BJ (cell line): ENCODE data around the gene RBMS3. TPM values are rescaled to one million over a fixed set of nuclear protein-coding genes. Genes with fewer than 3 reads are reported as not detected.

Experiments
- CTCF ChIA-PET: fragments of 350-600 bp; formaldehyde crosslinking; extraction: SDS; loops from one replicate; lab custom pipeline; 2021; ENCODE audit warnings: antibody characterized with exemption, inconsistent platforms; lab: Yijun Ruan, JAX
- POLR2A ChIA-PET: fragments of 300-600 bp; sonication (Branson Sonifier 250); formaldehyde crosslinking; extraction: SDS; loops from one replicate; lab custom pipeline; 2021; ENCODE audit warnings: antibody characterized with exemption; lab: Charles Lee
- DNase-seq: peaks from one replicate; pipeline ENCODE4 v3.0.0-alpha.2; 2011; ENCODE audit warnings: low read depth
- H3K27me3 ChIP-seq: 2 replicates; pipeline ENCODE4 v1.6.0; 2011; ENCODE audit warnings: low read length; ENCODE audit not compliant: control insufficient read depth, insufficient read depth
- H3K36me3 ChIP-seq: 2 replicates; pipeline ENCODE4 v1.5.1; 2011; ENCODE audit warnings: low read length; ENCODE audit not compliant: control insufficient read depth, insufficient read depth
- H3K4me3 ChIP-seq: 2 replicates; pipeline ENCODE4 v1.5.1; 2011; ENCODE audit warnings: low read depth, mild to moderate bottlenecking, control low read depth, low read length
- polyA plus RNA-seq: library from polyadenylated mRNA; depleted of rRNA; stranded (reverse); fragments of >200 nt; gene quantifications from 2 replicates; pipeline ENCODE4 v1.2.3, GENCODE V29; 2011
- TF ChIP-seq, protein P1 (sequence below): IDR thresholded peaks from 2 replicates; pipeline ENCODE4 v1.5.1; 2011; ENCODE audit warnings: low read depth, mild to moderate bottlenecking, control low read depth, inconsistent platforms, low read length, moderate library complexity; ENCODE audit not compliant: insufficient read depth

Gene RBMS3
- polyA plus RNA-seq, 1 experiment: 14.5 TPM

DNA sequence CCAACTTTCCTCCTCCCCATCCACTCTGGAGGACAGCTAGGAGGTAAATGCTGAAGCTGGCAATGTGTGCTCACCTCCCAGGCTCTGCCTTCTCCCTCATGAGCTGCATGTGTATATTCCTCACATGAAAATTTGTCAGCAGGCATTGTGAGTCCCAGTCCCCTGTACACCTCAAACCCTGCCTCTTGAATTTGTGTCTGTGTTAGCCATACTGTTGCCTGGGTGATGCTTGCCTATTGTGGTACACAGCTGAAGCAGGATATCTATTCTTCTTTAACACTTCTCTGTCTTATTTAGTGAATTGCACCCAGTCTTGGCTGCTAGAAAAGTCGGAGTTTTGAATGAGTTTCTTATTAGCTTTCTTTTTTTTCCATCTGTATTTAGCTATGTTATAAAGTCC is 739.5 kb downstream of the RBMS3 start:
- Histone ChIP-seq H3K27me3 (no peaks in the 10 kb centered on the region), H3K36me3 (no peaks in the 10 kb centered on the region), H3K4me3 (no peak overlapping the region)
- CTCF ChIA-PET: interaction anchor here (0.8 to 1.6 kb wide), 2 partner anchors 22 to 734 kb away, joined by 3 to 6 read pairs; no protein-coding TSS in a partner anchor
- TF ChIP-seq, protein P1, sequence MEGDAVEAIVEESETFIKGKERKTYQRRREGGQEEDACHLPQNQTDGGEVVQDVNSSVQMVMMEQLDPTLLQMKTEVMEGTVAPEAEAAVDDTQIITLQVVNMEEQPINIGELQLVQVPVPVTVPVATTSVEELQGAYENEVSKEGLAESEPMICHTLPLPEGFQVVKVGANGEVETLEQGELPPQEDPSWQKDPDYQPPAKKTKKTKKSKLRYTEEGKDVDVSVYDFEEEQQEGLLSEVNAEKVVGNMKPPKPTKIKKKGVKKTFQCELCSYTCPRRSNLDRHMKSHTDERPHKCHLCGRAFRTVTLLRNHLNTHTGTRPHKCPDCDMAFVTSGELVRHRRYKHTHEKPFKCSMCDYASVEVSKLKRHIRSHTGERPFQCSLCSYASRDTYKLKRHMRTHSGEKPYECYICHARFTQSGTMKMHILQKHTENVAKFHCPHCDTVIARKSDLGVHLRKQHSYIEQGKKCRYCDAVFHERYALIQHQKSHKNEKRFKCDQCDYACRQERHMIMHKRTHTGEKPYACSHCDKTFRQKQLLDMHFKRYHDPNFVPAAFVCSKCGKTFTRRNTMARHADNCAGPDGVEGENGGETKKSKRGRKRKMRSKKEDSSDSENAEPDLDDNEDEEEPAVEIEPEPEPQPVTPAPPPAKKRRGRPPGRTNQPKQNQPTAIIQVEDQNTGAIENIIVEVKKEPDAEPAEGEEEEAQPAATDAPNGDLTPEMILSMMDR: no peak
- POLR2A ChIA-PET: no interaction called here
- no peak for DNase-seq

GRCh38 chr3:30024466-30024865 is 743.6 kb downstream of the RBMS3 start:
- DNase-seq: no peak
- TF ChIP-seq, protein P1: no peak
- POLR2A ChIA-PET: no interaction called here
- H3K27me3 ChIP-seq: no peaks in the 10 kb centered on the region
- CTCF ChIA-PET: interaction anchor here (4.7 kb wide), 1 partner anchor 13 kb away, joined by 17 read pairs; no protein-coding TSS in a partner anchor
- no peaks in the 10 kb centered on the region for H3K36me3 ChIP-seq
- H3K4me3 ChIP-seq: no peak overlapping the region

- TF ChIP-seq, protein P1: no peak
- no peak overlapping the region for H3K4me3 ChIP-seq
- no peaks in the 10 kb centered on the region for H3K36me3 ChIP-seq
- no peak for DNase-seq
- CTCF ChIA-PET: interaction anchor here (2.1 kb wide), 1 partner anchor 16 kb away, joined by 6 read pairs; no protein-coding TSS in a partner anchor
- no peaks in the 10 kb centered on the region for H3K27me3 ChIP-seq
- POLR2A ChIA-PET: no interaction called here
Observed at GRCh38 chr3:30026851-30027250, 746.0 kb downstream of the RBMS3 start.

- H3K27me3 ChIP-seq: no peaks in the 10 kb centered on the region
- H3K36me3 ChIP-seq: no peaks in the 10 kb centered on the region
- TF ChIP-seq, protein P1: no peak
- DNase-seq: no peak
- ChIA-PET POLR2A (no interaction called here), CTCF (no interaction called here)
- H3K4me3 ChIP-seq: no peak overlapping the region
Observed at GRCh38 chr3:30034246-30034991, 753.5 kb downstream of the RBMS3 start.

DNA sequence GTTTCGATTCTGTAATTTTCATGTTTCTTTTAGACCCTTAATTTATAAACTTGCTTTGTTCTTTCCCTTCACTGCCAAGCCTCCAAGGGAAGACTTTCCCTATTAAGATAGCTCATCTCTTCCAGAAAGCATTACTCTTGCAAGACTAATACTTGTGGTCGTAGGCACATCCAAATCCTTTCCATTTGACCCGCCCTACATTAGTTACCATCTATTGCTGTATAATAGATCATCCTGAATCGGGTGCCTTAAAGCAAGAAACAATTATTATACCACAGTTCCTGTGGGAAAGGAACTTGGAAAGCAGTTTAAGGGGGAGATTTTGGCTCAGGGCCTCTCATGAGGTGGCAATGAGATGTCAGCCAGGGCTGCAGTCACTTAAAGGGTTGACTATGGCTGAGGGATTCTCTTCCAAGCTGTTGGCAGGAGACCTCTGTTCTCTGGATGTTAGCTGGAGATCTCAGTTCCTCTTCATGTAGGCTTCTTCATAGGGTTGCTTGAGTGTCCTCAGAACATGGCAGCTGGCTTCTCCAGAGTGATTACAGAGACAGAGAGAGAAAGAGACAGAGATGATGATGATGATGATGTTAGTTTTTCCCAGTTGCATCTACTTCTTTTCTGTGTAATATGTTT is 755.2 kb downstream of the RBMS3 start:
- TF ChIP-seq, protein P1: no peak
- POLR2A ChIA-PET: no interaction called here
- no peak overlapping the region for H3K4me3 ChIP-seq
- CTCF ChIA-PET: no interaction called here
- no peaks in the 10 kb centered on the region for H3K27me3 ChIP-seq
- no peak for DNase-seq
- no peaks in the 10 kb centered on the region for H3K36me3 ChIP-seq
